Measurements from ENCODE around the gene SORCS1.

SORCS1 gene

DNA sequence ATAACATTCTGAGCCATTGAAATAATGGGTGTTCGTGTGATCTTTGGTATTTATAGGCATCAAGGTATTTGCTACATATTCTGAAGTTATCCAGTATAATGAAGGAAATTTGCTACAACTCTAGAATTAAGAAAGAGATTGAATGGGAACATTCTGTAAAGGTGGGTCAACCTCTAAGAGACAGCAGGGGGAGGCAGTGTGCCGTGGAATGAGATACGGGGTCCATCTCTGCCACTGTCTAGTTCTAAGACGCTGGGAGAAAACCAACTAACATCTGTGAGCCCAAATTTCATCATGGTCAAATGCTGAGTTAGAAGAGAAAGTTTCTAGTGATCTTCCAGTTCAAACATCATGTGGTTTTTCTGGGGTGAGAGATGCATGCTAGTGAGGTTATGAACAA, 368.9 kb downstream of the SORCS1 start:
- DNase-seq = no peak

DNA sequence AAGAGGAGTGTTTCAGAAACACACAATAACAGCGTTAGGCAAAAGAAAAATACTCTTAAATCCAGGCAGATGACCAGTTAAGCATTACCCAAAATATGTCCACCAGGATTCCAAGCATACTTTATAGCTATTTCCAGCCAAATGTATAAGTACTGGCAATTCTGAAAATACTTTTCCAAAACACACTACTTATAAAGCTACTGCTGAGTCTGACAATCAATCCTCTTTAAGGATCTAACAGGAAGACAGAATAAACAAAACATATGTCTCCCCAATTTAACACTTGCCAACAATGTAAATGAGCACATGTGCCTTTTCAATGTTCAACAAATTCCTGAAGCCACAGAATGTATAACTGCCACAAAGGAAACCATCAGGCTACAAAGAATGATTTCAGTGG, 370.9 kb downstream of the SORCS1 start:
- DNase-seq = no peak

- no peak for DNase-seq
Observed at GRCh38 chr10:106789623-106790022, 374.9 kb downstream of the SORCS1 start.

DNA sequence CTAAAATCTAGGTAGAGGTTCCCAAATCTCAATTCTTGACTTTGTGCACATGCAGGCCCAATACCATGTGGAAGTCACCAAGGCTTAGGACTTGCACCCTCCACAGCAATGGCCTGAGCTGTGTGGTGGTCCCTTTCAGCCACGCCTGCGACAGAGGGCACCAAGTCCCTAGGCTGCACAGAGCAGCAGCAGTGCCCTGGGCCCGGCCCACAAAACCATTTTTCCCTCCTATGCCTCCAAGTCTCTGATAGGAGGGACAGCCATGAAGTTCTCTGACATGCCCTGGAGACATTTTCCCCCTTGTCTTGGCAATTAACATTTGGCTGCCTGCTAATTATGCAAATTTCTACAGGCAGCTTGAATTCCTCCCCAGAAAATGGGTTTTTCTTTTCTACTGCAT, 375.5 kb downstream of the SORCS1 start:
- DNase-seq = no peak

DNA sequence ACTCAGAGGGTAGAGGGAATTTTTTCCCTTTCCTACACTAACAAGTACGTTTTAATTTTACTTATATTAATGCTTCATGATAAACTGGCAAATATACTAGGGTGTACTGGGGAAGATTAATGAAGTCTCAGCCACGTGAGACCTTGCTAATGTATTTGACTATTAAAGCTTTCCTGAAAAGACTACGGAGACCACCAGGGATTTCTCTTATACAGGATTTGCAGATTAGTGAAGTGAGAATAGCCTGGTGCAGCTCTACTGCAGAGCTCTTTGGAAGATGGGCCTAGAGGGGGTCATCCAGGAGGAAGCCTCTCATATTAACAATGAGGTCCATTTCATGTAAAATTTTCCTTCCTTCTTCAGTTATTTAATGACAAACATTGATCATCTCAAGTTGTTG, 379.0 kb downstream of the SORCS1 start:
- no peak for DNase-seq

DNA sequence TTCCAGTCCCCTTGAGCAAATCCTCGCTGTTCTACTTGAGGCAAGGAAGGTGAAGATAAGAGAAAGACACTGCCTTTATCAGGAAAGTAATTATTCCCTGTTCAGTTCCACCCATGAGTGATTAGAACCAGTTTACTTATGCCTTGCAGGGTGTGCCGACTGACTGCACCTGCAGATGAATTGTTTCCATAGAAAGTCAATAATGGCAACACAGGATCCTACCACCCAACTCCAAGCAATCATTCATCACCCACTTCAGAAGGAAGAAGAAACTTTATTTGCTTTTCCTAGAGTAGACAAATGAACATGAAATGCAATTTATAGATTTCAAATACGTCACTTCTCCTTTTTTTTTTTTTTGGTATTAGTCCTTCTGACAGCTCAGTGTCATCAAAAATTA, 383.9 kb downstream of the SORCS1 start:
- no peak for DNase-seq

GRCh38 chr10:106777841-106778240, 386.7 kb downstream of the SORCS1 start:
- no peak for DNase-seq

- DNase-seq = no peak
Observed at GRCh38 chr10:106775127-106775526, 389.4 kb downstream of the SORCS1 start.

DNA sequence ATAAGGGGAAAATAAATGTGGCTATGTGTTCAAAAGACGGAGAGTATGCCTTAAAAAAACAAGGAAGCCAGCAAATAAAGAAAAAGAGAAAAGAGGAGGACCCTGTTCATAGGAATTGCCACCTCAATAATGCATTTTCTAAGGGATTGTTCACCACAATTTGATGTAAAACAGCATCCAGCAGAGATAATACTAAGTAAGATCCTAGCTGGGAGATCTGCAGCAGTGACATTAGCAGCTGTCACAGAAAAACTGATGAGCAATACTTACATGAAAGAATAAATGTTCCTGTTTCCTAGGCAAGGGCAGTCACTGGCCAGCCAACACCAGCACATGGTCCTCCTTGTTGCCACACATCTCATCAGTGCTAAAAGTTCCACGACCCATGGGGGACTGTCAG, 391.5 kb downstream of the SORCS1 start:
- no peak for DNase-seq

- no peak for DNase-seq
Observed at GRCh38 chr10:106771154-106771553, 393.4 kb downstream of the SORCS1 start.

GRCh38 chr10:106768204-106768603, 396.3 kb downstream of the SORCS1 start:
- DNase-seq = no peak

DNA sequence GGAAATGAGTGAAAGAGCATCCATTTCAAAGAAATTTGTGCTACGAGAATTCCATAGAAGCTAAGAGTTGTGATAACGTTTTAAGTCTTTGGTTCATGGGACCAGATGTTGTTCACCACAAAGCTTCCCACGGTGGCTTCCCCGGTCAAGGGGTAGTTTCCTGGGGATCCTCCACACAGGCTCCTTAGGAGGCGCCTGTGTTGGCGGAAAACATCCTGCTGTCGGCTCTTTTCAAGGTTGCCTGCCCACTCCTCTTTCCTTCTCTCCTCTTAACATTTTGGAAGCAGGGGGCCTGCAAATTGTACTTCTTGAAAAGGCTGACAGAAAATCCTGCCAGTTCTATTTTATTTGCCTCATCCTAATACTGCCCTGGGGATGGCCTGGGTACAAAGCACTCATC, 398.6 kb downstream of the SORCS1 start:
- DNase-seq = no peak

DNA sequence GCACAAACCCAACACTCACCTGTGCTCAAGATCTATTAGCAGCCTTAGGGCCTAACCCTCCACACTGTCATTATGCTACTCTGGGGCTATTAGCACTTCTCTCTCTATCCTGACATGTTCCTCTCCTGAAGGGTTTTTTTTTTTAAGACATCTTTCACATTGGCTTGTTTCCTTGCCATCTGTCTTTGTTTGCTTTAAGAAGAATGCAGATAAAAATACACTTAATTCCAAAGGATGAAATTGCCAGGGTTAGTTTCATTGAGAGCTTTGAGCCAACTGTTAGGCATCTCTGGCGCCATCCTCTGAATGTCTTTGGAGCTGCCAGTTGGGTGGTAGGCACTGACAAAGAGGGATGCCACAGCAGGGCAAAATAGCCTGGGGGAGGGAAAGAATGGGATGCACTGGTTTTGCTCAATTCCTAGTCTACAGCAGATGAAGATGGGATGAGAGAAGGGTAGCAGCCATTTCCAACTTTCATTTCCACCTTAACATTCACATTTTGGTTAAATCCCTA, 399.2 kb downstream of the SORCS1 start:
- DNase-seq = no peak

DNA sequence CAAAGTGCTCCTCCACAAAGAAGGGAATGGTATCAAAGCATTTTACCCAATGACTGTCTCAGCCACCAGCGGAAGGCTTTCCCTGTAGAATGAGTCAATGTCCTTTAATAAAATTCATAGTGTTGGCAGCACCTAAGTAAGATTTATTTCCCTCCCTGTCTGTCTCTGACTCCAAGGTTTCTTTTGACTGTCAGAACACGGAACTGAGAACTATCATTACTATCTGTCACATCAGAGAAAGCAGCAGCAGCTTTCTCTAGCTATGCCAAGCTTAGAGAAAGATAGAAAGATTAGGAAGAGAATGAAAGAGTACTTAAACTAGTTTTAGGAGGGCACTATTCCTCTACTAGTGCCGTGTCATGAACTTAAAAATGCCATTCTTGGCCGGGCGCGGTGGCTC, 400.1 kb downstream of the SORCS1 start:
- DNase-seq = no peak

DNA sequence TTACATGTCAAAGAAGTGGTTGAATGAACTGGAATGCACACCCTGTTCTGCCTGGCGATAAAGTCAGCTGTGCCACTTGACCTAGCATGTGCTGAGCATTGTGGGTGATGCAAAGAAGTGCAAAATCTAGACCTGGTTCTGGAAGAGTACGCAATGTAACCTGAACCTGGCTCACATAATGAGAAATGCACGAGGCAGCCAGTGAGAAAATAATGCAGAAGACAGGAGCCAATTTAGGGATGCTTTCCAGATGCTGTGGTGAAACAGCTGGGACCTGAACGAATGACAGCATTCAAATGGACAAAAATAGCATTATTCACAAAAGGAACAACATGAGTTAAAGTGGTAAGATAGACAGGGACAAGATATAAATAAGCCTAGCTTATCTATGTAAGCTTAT, 402.6 kb downstream of the SORCS1 start:
- no peak for DNase-seq

DNA sequence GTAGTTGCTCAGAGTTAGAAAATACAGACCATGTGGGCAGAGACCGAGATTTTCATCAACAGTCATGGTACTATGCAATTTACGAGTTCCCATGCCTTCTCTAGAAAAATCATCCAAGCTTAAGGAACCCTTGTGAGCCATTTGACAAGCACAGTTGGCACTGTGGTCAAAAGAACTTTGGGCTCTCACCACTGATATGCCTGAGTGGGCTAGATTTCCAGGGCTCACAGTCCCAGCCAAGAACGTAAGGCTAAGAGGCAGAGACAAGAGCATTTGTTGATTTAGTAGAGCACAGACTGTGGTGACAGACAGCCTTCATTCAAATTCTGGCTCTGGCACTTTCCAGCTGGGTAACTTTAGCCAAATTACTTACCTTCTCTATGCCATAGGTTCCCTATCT, 407.0 kb downstream of the SORCS1 start:
- no peak for DNase-seq

- no peak for DNase-seq
Observed at GRCh38 chr10:106751091-106751490, 413.4 kb downstream of the SORCS1 start.

DNA sequence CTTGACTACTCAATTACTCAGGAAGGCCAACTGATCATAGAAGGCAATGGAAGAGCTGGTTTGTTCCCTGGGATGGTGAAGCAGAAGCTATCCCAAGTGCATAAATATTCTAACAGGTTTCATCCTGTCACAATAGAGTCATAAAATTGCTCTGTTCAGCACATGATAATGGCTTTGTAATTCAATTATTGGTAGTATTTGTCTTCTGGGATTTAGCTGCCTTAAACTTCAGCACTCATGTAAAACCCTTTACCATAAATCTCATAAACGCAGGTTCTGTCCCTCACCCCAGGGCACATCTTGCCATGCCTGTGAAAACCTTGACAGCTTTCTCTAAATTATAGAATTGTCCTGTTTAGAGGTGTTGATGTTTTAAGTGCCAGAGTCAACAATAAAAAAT, 417.6 kb downstream of the SORCS1 start:
- DNase-seq = no peak

DNA sequence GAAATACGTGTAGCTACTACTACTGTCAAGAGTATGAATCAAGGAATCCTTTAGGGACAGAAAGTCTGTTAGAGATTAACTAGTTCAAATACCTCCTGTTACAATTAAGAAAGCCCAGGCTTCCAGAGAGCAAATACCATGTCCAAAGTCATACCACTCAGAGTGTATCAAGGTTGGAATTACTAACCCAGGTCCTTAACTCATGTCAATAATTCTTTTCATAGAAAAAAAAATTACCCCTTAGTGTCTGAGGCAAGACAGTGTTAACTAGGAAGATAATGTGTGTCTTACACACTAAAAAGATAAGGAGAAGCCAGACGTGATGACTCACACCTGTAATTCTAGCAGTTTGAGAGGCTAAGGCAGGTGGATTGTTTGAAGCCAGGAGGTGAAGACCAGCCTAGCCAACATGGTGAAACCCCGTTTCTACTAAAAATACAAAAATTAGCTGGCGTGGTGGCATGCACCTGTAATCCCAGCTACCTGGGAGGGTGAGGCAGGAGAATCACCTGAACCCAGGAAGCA, 423.4 kb downstream of the SORCS1 start:
- DNase-seq = no peak

DNA sequence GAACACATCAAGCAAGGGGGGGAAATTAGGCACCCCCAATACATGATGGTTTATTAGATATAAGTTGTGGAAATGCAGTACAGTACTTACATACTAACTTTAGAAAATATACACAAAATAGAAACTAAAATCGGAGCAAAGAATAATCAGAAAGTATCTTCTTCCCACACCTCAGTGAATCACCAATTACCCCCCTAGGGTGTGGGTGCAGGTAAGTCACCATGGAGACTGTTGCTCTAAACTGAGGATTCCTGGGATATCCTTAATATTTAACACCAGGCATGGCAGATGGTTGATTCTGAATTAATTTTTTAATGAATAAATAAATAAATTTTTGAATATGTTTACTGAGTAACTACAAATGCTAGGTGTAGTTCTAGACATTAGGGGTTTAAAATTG, 424.4 kb downstream of the SORCS1 start:
- DNase-seq = no peak

DNA sequence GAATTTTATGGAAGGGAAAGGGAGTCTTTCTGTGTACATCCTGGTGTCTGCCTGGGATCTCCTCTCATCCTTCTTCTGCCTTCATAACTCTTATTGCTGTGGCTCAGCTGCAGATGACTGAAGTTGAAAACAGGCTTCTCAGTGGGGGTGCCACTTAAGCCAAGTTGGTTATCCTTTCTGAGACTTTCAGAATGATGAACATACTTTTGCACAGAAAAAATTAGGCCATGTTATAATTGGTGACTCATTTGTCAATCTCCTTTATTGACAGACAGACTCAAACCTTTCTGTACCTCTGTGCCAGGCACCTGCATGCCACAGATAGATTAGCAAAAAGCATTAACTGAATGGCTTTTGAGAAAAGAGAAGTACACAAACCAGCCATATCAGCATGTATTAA, 430.3 kb downstream of the SORCS1 start:
- no peak for DNase-seq

- DNase-seq = no peak
Observed at GRCh38 chr10:106728232-106728631, 436.3 kb downstream of the SORCS1 start.

- no peak for DNase-seq
Observed at GRCh38 chr10:106727170-106727569, 437.3 kb downstream of the SORCS1 start.

DNA sequence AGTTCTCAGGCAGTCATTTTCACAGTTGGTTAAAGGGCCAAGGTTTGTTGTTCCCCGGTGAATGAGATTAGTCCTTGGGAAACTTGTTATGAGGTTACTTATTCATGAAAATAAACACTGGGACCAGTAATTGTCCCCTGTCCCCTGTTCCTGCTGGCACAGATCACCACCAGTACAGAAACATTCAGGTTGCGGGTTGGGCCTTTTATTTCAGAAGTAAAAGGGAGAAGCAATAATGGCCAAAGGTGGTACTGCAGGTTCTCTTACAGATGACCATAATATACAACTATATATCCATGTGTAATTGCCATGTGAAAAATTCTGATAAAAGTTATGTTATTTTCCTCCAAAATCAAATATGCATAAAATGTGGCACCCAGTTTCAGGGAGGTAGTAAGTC, 442.0 kb downstream of the SORCS1 start:
- DNase-seq = no peak

DNA sequence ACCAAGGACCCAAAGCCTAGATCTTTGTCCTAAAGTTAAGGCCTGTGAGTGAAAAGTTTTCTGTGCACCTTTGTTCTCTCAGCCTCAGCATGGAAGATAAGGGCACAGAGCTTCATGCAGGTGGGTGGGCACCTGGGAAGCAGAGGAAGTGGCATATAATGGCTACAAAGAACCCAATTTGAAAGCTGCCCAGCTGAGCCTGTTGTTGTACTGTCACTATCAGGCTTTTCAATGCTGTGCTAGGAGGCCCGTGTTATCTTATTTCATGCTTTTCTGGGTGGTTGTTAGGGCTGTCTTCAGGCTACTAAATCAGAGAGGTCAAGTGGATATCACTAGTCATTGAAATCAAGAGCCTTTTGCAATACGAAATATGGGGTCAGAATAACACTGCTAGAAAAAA, 443.8 kb downstream of the SORCS1 start:
- DNase-seq = no peak

- DNase-seq = no peak
Observed at GRCh38 chr10:106716381-106716780, 448.1 kb downstream of the SORCS1 start.

Measured in activated CD4-positive, alpha-beta T cell treated with anti-CD3 and anti-CD28 coated beads for 4 hours (primary cell).